Endothelial cell of umbilical vein (primary cell): Measurements from ENCODE around the gene PTGDS. TPM values are rescaled to one million over a fixed set of nuclear protein-coding genes. Genes with fewer than 3 reads are reported as not detected.

Source experiments
- BruUV-seq: library from RNA; stranded (reverse); fragments of 400-500 nt; replicated peaks from 2 replicates; lab custom pipeline; 2021; lab: Mats Ljungman, UMichigan
- CTCF ChIA-PET: fragments of 300-600, 350-600 bp; sonication (Branson Sonifier 250); formaldehyde crosslinking; loops from one replicate; lab custom pipeline; 2021; ENCODE audit warnings: antibody characterized with exemption, inconsistent platforms; lab: Charles Lee
- POLR2A ChIA-PET: fragments of 300-600, 350-600 bp; sonication (Branson Sonifier 250); formaldehyde crosslinking; loops from one replicate; lab custom pipeline; 2021; ENCODE audit warnings: antibody characterized with exemption, inconsistent platforms; lab: Charles Lee
- DNase-seq: peaks from one replicate; pipeline ENCODE4 v3.0.0-alpha.2; 2011; ENCODE audit warnings: low read depth, low spot score
- FAIRE-seq: peaks from 2 replicates; lab custom pipeline; 2011; peaks lifted over from hg19 to GRCh38; lab: Jason Lieb, UNC
- H2AFZ ChIP-seq: 2 replicates; pipeline ENCODE4 v1.6.0; 2012; ENCODE audit warnings: low read depth, low read length, control low read depth, inconsistent platforms
- H3K27ac ChIP-seq: 2 replicates; pipeline ENCODE4 v1.5.1; 2011; ENCODE audit warnings: low read depth, mild to moderate bottlenecking, control low read depth, low read length, moderate library complexity; ENCODE audit not compliant: insufficient read depth
- H3K27me3 ChIP-seq, 2 experiments: 2 replicates each; pipeline versions ENCODE4 v1.6.0 to v1.6.1; 2011; ENCODE audit warnings: low read length in 2 of 2, mixed read lengths in 1 of 2; ENCODE audit not compliant: control insufficient read depth in 2 of 2, insufficient read depth in 2 of 2
- H3K36me3 ChIP-seq, 2 experiments: 2 replicates in 1 of 2; 3 replicates in 1 of 2; pipeline ENCODE4 v1.5.1; 2011; ENCODE audit warnings: low read length in 2 of 2, mild to moderate bottlenecking in 1 of 2, moderate library complexity in 1 of 2; ENCODE audit not compliant: control insufficient read depth in 2 of 2, insufficient read depth in 2 of 2; ENCODE audit errors: extremely low read depth in 1 of 2
- H3K4me1 ChIP-seq: 3 replicates; pipeline ENCODE4 v1.5.1; 2011; ENCODE audit warnings: mild to moderate bottlenecking, low read length; ENCODE audit not compliant: control insufficient read depth, insufficient read depth; ENCODE audit errors: extremely low read depth
- H3K4me2 ChIP-seq: 2 replicates; pipeline ENCODE4 v1.6.1; 2011; ENCODE audit warnings: low read length, control low read depth, mixed read lengths; ENCODE audit not compliant: insufficient read depth
- H3K4me3 ChIP-seq, 3 experiments: fragments of 200-600 bp in 1 of 3; sonication (generic), shearing (Covaris generic) in 1 of 3; replicated peaks in 1 of 3; 2 replicates each; pipeline ENCODE4 v1.5.1; 2011 to 2016; ENCODE audit warnings: control low read depth in 3 of 3, low read length in 3 of 3, mild to moderate bottlenecking in 2 of 3, inconsistent platforms in 1 of 3, low read depth in 1 of 3, moderate library complexity in 1 of 3; ENCODE audit not compliant: insufficient read depth in 1 of 3
- H3K79me2 ChIP-seq: 2 replicates; pipeline ENCODE4 v1.6.0; 2012; ENCODE audit warnings: low read length, inconsistent platforms; ENCODE audit not compliant: control insufficient read depth, insufficient read depth
- H3K9ac ChIP-seq: replicated peaks from 2 replicates; pipeline ENCODE3; 2011; ENCODE audit warnings: low read length, control low read depth; ENCODE audit not compliant: insufficient read depth; ENCODE audit errors: extremely low read depth
- H3K9me1 ChIP-seq: replicated peaks from 3 replicates; pipeline ENCODE4 v1.6.0; 2011; ENCODE audit warnings: mild to moderate bottlenecking, low read length; ENCODE audit not compliant: control insufficient read depth, insufficient read depth; ENCODE audit errors: extremely low read depth
- H3K9me3 ChIP-seq: replicated peaks from 2 replicates; pipeline ENCODE4 v1.5.1; 2012; ENCODE audit warnings: low read length, inconsistent platforms; ENCODE audit not compliant: control insufficient read depth, insufficient read depth
- H4K20me1 ChIP-seq: replicated peaks from 2 replicates; pipeline ENCODE3; 2011; ENCODE audit warnings: mild to moderate bottlenecking, low read length; ENCODE audit not compliant: control insufficient read depth, insufficient read depth; ENCODE audit errors: extremely low read depth
- EZH2 ChIP-seq: IDR thresholded peaks from 2 replicates; pipeline ENCODE4 v1.6.1; 2012; ENCODE audit warnings: borderline replicate concordance, low read depth, mild to moderate bottlenecking, moderate library complexity, low read length, inconsistent platforms; ENCODE audit not compliant: severe bottlenecking
- FOS ChIP-seq: IDR thresholded peaks from 2 replicates; pipeline ENCODE4 v1.6.1; 2011; ENCODE audit warnings: mild to moderate bottlenecking, low read length, moderate library complexity, borderline replicate concordance; ENCODE audit not compliant: insufficient read depth
- GATA2 ChIP-seq: IDR thresholded peaks from 2 replicates; pipeline ENCODE4 v1.7.0; 2011; ENCODE audit warnings: low read depth, mild to moderate bottlenecking, moderate library complexity, mixed read lengths, low read length; ENCODE audit not compliant: insufficient read length, insufficient read depth
- JUN ChIP-seq: IDR thresholded peaks from 2 replicates; pipeline ENCODE4 v1.6.1; 2011; ENCODE audit warnings: borderline replicate concordance, low read depth; ENCODE audit not compliant: insufficient read length, insufficient read depth
- MYC ChIP-seq: IDR thresholded peaks from one replicate; pipeline ENCODE4 v1.6.1; 2011; ENCODE audit warnings: mild to moderate bottlenecking, low read depth, low read length
- POLR2A ChIP-seq: IDR thresholded peaks from 2 replicates; pipeline ENCODE4 v1.6.1; 2012; ENCODE audit warnings: low read depth, mild to moderate bottlenecking, control low read depth, low read length
- POLR2AphosphoS5 ChIP-seq: IDR thresholded peaks from 2 replicates; pipeline ENCODE4 v1.6.1; 2012; ENCODE audit warnings: low read depth, mild to moderate bottlenecking, control low read depth, low read length, moderate library complexity; ENCODE audit not compliant: insufficient read depth
- dilution Hi-C: fragments of 300-500 bp; cut with MboI; formaldehyde crosslinking; loops from one replicate; pipeline ENCODE4 v1.15.0; 2019; ENCODE audit warnings: low sequenced_read_pairs; ENCODE audit not compliant: extremely low pct_ligation_motif_present
- intact Hi-C: fragments of 100-400 bp; cut with micrococcal nuclease; formaldehyde crosslinking; loops from one replicate; pipeline ENCODE4 v1.10.0; 2022
- polyA plus RNA-seq, 4 experiments: library from polyadenylated mRNA; depleted of rRNA in 3 of 4; stranded (reverse) in 3 of 4; unstranded in 1 of 4; fragments of >200 nt; gene quantifications; 2 replicates each; pipeline versions ENCODE4 v1.2.1 to v1.2.3, GENCODE V29; 2011 to 2012; ENCODE audit warnings: missing spikeins in 1 of 4
- total RNA-seq: library from RNA; stranded (reverse); gene quantifications from 2 replicates; pipeline ENCODE4 v1.2.3, GENCODE V29; 2021
- TF ChIP-seq, protein P1 (sequence below): IDR thresholded peaks from 2 replicates; pipeline ENCODE4 v1.6.1; 2011; ENCODE audit not compliant: insufficient read depth, insufficient read length
- TF ChIP-seq, protein P2 (sequence below), 2 donors: IDR thresholded peaks; 1 replicate in 1 of 2; 2 replicates in 1 of 2; pipeline ENCODE4 v1.5.1; 2011; ENCODE audit warnings: low read length in 2 of 2, mild to moderate bottlenecking in 2 of 2, moderate library complexity in 2 of 2, control low read depth in 1 of 2, inconsistent platforms in 1 of 2, low read depth in 1 of 2; ENCODE audit not compliant: insufficient read depth in 1 of 2; ENCODE audit errors: extremely low read depth in 1 of 2

PTGDS gene
- total and polyA plus RNA-seq, 2 donors (not counting 3 experiments of a cell fraction or from before 2014, with no cell fraction given) = not detected

DNA sequence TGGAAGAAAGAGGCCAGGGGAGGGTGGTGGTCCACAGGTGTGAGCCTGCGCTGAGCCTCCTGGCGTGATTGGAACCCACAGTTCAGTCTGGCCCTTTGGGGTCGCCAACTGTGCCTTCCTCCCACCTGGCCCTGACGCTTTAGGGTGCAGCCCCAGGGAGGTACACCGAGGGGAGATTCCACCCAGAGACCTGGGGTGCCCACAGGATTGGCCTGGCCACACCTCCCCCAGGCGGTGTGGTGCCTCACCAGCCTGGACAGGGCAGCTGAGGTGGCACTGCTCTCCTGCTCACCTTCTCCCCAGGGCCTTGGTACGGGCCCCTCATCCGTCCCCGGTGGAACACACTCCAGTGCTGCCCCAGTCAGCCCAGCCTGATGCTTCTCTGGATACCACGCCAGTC is 20.1 kb downstream of the PTGDS start:
- dilution Hi-C loops = no loop called here
- no peak overlapping the region for H3K4me3 ChIP-seq
- intact Hi-C loops = loop anchor here (5.0 kb wide), 1 partner anchor 155 kb away; the partner anchor contains the start of gene AJM1
- H3K27ac ChIP-seq = peak overlapping the region; percentile 33
- no peak for DNase-seq
- TF ChIP-seq, protein P1, sequence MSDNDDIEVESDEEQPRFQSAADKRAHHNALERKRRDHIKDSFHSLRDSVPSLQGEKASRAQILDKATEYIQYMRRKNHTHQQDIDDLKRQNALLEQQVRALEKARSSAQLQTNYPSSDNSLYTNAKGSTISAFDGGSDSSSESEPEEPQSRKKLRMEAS = no peak
- TF ChIP-seq JUN (no peak), FOS (no peak), GATA2 (no peak), EZH2 (no peak), POLR2AphosphoS5 (no peak), POLR2A (no peak), MYC (no peak)
- TF ChIP-seq, protein P2, sequence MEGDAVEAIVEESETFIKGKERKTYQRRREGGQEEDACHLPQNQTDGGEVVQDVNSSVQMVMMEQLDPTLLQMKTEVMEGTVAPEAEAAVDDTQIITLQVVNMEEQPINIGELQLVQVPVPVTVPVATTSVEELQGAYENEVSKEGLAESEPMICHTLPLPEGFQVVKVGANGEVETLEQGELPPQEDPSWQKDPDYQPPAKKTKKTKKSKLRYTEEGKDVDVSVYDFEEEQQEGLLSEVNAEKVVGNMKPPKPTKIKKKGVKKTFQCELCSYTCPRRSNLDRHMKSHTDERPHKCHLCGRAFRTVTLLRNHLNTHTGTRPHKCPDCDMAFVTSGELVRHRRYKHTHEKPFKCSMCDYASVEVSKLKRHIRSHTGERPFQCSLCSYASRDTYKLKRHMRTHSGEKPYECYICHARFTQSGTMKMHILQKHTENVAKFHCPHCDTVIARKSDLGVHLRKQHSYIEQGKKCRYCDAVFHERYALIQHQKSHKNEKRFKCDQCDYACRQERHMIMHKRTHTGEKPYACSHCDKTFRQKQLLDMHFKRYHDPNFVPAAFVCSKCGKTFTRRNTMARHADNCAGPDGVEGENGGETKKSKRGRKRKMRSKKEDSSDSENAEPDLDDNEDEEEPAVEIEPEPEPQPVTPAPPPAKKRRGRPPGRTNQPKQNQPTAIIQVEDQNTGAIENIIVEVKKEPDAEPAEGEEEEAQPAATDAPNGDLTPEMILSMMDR (IDR thresholded peaks at IDR 0.05; ENCODE audit: extremely low read depth in 1 of 2, insufficient read depth in 1 of 2, low read depth in 1 of 2, low read length in 2 of 2) = no peak
- peaks cover 32% of the 10 kb centered on the region for H3K4me1 ChIP-seq
- no peak for FAIRE-seq
- no peak overlapping the region for H3K9ac ChIP-seq
- no peaks in the 10 kb centered on the region for H4K20me1 ChIP-seq
- H3K4me2 ChIP-seq = peak overlapping the region; percentile 6
- H3K9me3 ChIP-seq = no peaks in the 10 kb centered on the region
- no TSS peak for BruUV-seq
- peaks cover 9% of the 10 kb centered on the region for H3K79me2 ChIP-seq
- no peaks in the 10 kb centered on the region for H3K36me3 ChIP-seq
- no peaks in the 10 kb centered on the region for H3K9me1 ChIP-seq
- peak overlapping the region; percentile 64 for H2AFZ ChIP-seq
- no peaks in the 10 kb centered on the region for H3K27me3 ChIP-seq
- CTCF ChIA-PET = interaction anchor here (0.7 to 2.7 kb wide), 10 partner anchors 12 to 207 kb away, joined by 3 to 27 read pairs (median 3); partner anchors contain the start of genes AJM1, NPDC1 and TMEM141
- POLR2A ChIA-PET = no interaction called here
